ENCODE measurements around the gene CFD.

Gene CFD

DNA sequence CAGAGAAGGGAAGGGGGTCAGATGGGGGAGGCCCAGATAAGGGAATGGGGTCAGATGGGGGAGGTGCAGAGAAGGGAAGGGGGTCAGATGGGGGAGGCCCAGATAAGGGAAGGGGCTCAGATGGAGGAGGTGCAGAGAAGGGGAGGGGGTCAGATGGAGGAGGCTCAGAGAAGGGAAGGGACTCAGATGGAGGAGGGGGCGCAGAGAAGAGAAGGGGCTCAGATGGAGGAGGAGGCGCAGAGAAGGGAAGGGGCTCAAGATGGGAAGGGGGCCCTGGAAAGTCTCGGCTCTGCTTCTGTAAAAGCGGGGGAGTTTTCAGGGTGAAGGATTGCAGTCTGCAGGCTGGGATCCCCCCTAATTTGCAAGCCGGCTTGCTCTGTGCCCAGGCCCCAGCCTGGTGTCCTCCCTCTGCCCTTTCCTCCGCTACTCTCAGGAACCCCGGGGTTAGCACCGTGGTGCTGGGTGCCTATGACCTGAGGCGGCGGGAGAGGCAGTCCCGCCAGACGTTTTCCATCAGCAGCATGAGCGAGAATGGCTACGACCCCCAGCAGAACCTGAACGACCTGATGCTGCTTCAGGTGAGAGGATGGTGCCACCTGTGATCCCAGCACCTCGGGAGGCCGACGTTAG lies 30.2 kb upstream of the CFD start:
- Histone ChIP-seq H3K27ac (replicated peaks) (peak overlapping the region; percentile 65), H3K4me3 (replicated peaks; ENCODE audit: insufficient read depth, low read length) (peak overlapping the region; percentile 63), H3K27me3 (ENCODE audit: insufficient read depth, poor library complexity, severe bottlenecking) (no peaks in the 10 kb centered on the region)
- DNase-seq (ENCODE audit: low read depth in 1 of 2, low spot score in 1 of 2) = no peak
- no peak; the same call in 1 of the 2 replicates for TF ChIP-seq POLR2AphosphoS5 (IDR thresholded peaks at IDR 0.05; ENCODE audit: low read depth)
- TF ChIP-seq, protein P1, sequence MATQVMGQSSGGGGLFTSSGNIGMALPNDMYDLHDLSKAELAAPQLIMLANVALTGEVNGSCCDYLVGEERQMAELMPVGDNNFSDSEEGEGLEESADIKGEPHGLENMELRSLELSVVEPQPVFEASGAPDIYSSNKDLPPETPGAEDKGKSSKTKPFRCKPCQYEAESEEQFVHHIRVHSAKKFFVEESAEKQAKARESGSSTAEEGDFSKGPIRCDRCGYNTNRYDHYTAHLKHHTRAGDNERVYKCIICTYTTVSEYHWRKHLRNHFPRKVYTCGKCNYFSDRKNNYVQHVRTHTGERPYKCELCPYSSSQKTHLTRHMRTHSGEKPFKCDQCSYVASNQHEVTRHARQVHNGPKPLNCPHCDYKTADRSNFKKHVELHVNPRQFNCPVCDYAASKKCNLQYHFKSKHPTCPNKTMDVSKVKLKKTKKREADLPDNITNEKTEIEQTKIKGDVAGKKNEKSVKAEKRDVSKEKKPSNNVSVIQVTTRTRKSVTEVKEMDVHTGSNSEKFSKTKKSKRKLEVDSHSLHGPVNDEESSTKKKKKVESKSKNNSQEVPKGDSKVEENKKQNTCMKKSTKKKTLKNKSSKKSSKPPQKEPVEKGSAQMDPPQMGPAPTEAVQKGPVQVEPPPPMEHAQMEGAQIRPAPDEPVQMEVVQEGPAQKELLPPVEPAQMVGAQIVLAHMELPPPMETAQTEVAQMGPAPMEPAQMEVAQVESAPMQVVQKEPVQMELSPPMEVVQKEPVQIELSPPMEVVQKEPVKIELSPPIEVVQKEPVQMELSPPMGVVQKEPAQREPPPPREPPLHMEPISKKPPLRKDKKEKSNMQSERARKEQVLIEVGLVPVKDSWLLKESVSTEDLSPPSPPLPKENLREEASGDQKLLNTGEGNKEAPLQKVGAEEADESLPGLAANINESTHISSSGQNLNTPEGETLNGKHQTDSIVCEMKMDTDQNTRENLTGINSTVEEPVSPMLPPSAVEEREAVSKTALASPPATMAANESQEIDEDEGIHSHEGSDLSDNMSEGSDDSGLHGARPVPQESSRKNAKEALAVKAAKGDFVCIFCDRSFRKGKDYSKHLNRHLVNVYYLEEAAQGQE (IDR thresholded peaks at IDR 0.05; ENCODE audit: insufficient replicate concordance, low read depth) = no peak
- no peak for TF ChIP-seq SPI1 (IDR thresholded peaks at IDR 0.05; ENCODE audit: borderline replicate concordance, low read depth)
- TF ChIP-seq, protein P2, sequence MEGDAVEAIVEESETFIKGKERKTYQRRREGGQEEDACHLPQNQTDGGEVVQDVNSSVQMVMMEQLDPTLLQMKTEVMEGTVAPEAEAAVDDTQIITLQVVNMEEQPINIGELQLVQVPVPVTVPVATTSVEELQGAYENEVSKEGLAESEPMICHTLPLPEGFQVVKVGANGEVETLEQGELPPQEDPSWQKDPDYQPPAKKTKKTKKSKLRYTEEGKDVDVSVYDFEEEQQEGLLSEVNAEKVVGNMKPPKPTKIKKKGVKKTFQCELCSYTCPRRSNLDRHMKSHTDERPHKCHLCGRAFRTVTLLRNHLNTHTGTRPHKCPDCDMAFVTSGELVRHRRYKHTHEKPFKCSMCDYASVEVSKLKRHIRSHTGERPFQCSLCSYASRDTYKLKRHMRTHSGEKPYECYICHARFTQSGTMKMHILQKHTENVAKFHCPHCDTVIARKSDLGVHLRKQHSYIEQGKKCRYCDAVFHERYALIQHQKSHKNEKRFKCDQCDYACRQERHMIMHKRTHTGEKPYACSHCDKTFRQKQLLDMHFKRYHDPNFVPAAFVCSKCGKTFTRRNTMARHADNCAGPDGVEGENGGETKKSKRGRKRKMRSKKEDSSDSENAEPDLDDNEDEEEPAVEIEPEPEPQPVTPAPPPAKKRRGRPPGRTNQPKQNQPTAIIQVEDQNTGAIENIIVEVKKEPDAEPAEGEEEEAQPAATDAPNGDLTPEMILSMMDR (IDR thresholded peaks at IDR 0.05; ENCODE audit: insufficient read depth, low read length) = no peak
- TF ChIP-seq GABPA (IDR thresholded peaks at IDR 0.05; ENCODE audit: low read depth) = no peak

DNA sequence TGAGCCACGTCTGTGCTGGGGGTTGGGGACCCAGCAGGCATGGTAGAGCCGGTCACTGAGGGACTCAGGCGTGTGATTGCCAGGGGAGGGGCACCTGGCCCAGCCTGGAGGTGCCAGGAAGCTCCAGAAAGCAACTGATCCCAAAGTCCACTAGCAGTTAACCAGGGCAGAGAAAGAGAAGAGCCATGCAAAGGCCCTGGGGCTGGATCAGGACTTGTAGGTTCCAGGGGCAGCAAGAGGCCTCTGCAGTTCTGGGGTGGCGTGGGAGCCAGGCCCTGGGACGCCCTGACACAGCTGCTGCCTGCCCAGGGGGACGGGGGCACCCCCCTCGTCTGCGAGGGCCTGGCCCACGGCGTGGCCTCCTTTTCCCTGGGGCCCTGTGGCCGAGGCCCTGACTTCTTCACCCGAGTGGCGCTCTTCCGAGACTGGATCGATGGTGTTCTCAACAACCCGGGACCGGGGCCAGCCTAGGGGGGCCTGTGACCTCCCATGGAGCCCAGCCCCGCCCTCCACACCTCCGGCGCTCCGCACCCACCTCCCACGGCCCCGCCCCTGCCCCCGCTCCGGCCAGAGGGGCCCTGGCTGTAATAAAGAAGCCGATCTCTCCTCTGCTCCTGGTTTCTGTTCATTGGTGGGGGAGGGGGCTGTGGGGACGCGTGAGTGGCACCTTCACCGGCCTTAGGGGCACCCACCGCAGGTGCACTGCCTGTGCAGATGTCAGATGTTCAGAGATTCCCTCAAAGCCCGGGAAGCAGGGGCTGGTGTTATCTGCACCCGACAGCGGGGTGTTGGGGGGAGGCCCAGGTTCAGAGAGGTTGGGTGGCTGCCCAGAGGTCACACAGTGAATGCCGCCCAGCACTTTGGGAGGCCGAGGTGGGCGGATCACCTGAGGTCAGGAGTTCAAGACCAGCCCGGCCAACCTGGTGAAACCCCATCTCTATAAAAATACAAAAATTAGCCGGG lies 27.8 kb upstream of the CFD start:
- no peak for DNase-seq (ENCODE audit: low read depth in 1 of 2, low spot score in 1 of 2)
- peak overlapping the region; percentile 65 for H3K27ac ChIP-seq (replicated peaks)
- TF ChIP-seq POLR2AphosphoS5 (IDR thresholded peaks at IDR 0.05; ENCODE audit: low read depth) (peak; percentile 86), GABPA (IDR thresholded peaks at IDR 0.05; ENCODE audit: low read depth) (no peak)
- no peak overlapping the region for H3K4me3 ChIP-seq (replicated peaks; ENCODE audit: insufficient read depth, low read length)
- H3K27me3 ChIP-seq (ENCODE audit: insufficient read depth, poor library complexity, severe bottlenecking) = no peaks in the 10 kb centered on the region

DNA sequence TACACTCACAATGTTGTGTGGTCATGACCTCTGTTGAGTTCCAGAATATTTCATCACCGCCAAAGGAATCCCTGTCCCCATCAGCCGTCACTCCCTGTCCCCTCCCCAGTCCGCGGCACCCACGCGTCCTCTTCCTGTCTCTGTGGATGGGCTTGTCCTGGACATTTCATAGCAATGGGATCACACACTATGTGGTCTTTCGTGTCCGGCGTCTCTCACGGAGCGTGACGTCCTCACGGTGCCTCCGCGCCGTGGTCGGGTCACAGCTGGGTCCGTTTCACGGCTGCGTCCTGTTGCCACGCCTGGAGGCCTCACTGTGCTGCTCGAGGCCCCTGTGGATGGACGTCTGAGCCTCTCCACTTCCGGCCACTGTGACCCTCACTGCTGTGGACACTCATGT lies 25.2 kb upstream of the CFD start:
- TF ChIP-seq, protein P1 (IDR thresholded peaks at IDR 0.05; ENCODE audit: insufficient replicate concordance, low read depth) = no peak
- TF ChIP-seq POLR2AphosphoS5 (IDR thresholded peaks at IDR 0.05; ENCODE audit: low read depth) = no peak
- TF ChIP-seq, protein P2 (IDR thresholded peaks at IDR 0.05; ENCODE audit: insufficient read depth, low read length) = no peak
- no peak for TF ChIP-seq GABPA (IDR thresholded peaks at IDR 0.05; ENCODE audit: low read depth)
- TF ChIP-seq SPI1 (IDR thresholded peaks at IDR 0.05; ENCODE audit: borderline replicate concordance, low read depth) = no peak
- Histone ChIP-seq H3K27ac (replicated peaks) (no peak overlapping the region), H3K4me3 (replicated peaks; ENCODE audit: insufficient read depth, low read length) (no peak overlapping the region), H3K27me3 (ENCODE audit: insufficient read depth, poor library complexity, severe bottlenecking) (no peaks in the 10 kb centered on the region)
- no peak for DNase-seq (ENCODE audit: low read depth in 1 of 2, low spot score in 1 of 2)

DNA sequence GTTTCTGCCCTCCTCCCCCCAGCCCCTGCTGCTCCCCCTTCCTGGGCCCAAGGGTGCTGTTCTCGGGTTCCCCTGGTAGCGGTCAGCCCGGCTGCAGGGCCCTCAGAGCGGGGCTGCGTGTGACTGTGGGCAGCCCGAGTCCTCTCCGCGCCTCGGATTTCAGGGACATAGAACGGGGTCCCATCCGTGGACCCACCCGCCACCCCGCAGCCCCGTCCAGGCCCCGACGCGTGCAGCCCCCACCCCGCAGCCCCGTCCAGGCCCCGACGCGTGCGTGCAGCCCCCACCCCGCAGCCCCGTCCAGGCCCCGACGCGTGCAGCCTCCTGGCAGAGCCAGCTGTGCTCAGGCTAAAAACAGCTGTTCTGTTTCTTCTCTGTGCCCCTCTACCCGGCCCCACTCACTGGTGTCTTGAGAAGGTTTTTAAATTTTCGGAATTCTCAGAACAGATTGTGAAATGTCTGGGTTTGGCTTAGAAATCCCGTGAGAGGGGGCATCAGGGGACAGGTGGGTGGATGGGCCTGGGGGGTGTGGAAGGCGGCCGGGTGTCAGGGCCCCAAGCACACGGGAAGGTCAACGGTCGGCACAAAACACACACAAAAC lies 24.2 kb upstream of the CFD start:
- no peak overlapping the region for H3K4me3 ChIP-seq (replicated peaks; ENCODE audit: insufficient read depth, low read length)
- H3K27me3 ChIP-seq (ENCODE audit: insufficient read depth, poor library complexity, severe bottlenecking) = no peaks in the 10 kb centered on the region
- no peak overlapping the region for H3K27ac ChIP-seq (replicated peaks)
- TF ChIP-seq POLR2AphosphoS5 (IDR thresholded peaks at IDR 0.05; ENCODE audit: low read depth) = no peak
- TF ChIP-seq, protein P1 (IDR thresholded peaks at IDR 0.05; ENCODE audit: insufficient replicate concordance, low read depth) = no peak
- TF ChIP-seq GABPA (IDR thresholded peaks at IDR 0.05; ENCODE audit: low read depth) = no peak
- TF ChIP-seq, protein P2 (IDR thresholded peaks at IDR 0.05; ENCODE audit: insufficient read depth, low read length) = no peak
- no peak for TF ChIP-seq SPI1 (IDR thresholded peaks at IDR 0.05; ENCODE audit: borderline replicate concordance, low read depth)
- DNase-seq (ENCODE audit: low read depth in 1 of 2, low spot score in 1 of 2) = no peak
